ENCODE measurements around the gene MAFB.

Gene MAFB

GRCh38 chr20:40681684-40682083 is 7.4 kb downstream of the MAFB start:
- DNase-seq (ENCODE audit: low spot score), result no peak

- DNase-seq (ENCODE audit: low spot score), result no peak
These were observed 7.9 kb downstream of the MAFB start for GRCh38 chr20:40681165-40681564.

GRCh38 chr20:40680161-40680959 is 8.7 kb downstream of the MAFB start:
- no peak for DNase-seq (ENCODE audit: low spot score)

- DNase-seq (ENCODE audit: low spot score), result no peak
These were observed 9.9 kb downstream of the MAFB start for GRCh38 chr20:40679184-40679583.

- no peak for DNase-seq (ENCODE audit: low spot score)
These were observed 10.7 kb downstream of the MAFB start for GRCh38 chr20:40678286-40678875.

- DNase-seq (ENCODE audit: low spot score), result no peak
These were observed 11.6 kb downstream of the MAFB start for GRCh38 chr20:40677343-40677924.

GRCh38 chr20:40676491-40677269 is 12.4 kb downstream of the MAFB start:
- DNase-seq (ENCODE audit: low spot score), result no peak

GRCh38 chr20:40675599-40676221 is 13.3 kb downstream of the MAFB start:
- DNase-seq (ENCODE audit: low spot score), result no peak

- DNase-seq (ENCODE audit: low spot score), result no peak
These were observed 15.6 kb downstream of the MAFB start for GRCh38 chr20:40673442-40673841.

GRCh38 chr20:40672095-40672494 is 16.9 kb downstream of the MAFB start:
- no peak for DNase-seq (ENCODE audit: low spot score)

- no peak for DNase-seq (ENCODE audit: low spot score)
These were observed 18.8 kb downstream of the MAFB start for GRCh38 chr20:40670253-40670652.

GRCh38 chr20:40669692-40670091 is 19.3 kb downstream of the MAFB start:
- no peak for DNase-seq (ENCODE audit: low spot score)

- no peak for DNase-seq (ENCODE audit: low spot score)
These were observed 20.4 kb downstream of the MAFB start for GRCh38 chr20:40668449-40669228.

- DNase-seq (ENCODE audit: low spot score), result no peak
These were observed 21.5 kb downstream of the MAFB start for GRCh38 chr20:40667503-40667902.

GRCh38 chr20:40666336-40666735 is 22.7 kb downstream of the MAFB start:
- DNase-seq (ENCODE audit: low spot score), result no peak

GRCh38 chr20:40664891-40665290 is 24.1 kb downstream of the MAFB start:
- no peak for DNase-seq (ENCODE audit: low spot score)

GRCh38 chr20:40663991-40664880 is 24.8 kb downstream of the MAFB start:
- no peak for DNase-seq (ENCODE audit: low spot score)

- DNase-seq (ENCODE audit: low spot score), result no peak
These were observed 25.7 kb downstream of the MAFB start for GRCh38 chr20:40663304-40663790.

- no peak for DNase-seq (ENCODE audit: low spot score)
These were observed 29.5 kb downstream of the MAFB start for GRCh38 chr20:40659567-40659966.

GRCh38 chr20:40658509-40658908 is 30.5 kb downstream of the MAFB start:
- no peak for DNase-seq (ENCODE audit: low spot score)

All from cerebellar cortex (tissue), 1 donor.